Esophagus muscularis mucosa (tissue), 4 donors: ENCODE measurements around the gene POC1A. TPM values are rescaled to one million over a fixed set of nuclear protein-coding genes. Genes with fewer than 3 reads are reported as not detected.

Source experiments
- DNase-seq: peaks from one replicate; pipeline ENCODE4 v3.0.0-alpha.2; 2017; ENCODE audit errors: extremely low spot score
- H3K27ac ChIP-seq, 4 donors: fragments of 200-600 bp; sonication (generic); replicated peaks in 1 of 4; 1 replicate in 3 of 4; 2 replicates in 1 of 4; pipeline ENCODE4 v1.5.1; 2016 to 2019; ENCODE audit warnings: mild to moderate bottlenecking in 1 of 4
- H3K27me3 ChIP-seq, 4 donors: fragments of 200-600 bp; sonication (generic); one replicate each; pipeline versions ENCODE4 v1.5.1 to v1.6.0; 2016 to 2019
- H3K36me3 ChIP-seq, 4 donors: fragments of 200-600 bp; sonication (generic); one replicate each; pipeline ENCODE4 v1.5.1; 2016 to 2019
- H3K4me1 ChIP-seq, 4 donors: fragments of 200-600 bp; sonication (generic); one replicate each; pipeline ENCODE4 v1.5.1; 2016 to 2019
- H3K4me3 ChIP-seq, 4 donors: fragments of 200-600 bp; sonication (generic); 1 replicate in 2 of 4; 2 replicates in 2 of 4; pipeline ENCODE4 v1.5.1; 2016 to 2019; ENCODE audit warnings: mild to moderate bottlenecking in 4 of 4, moderate library complexity in 1 of 4
- H3K9me3 ChIP-seq, 4 donors: fragments of 200-600 bp; sonication (generic); 1 replicate in 3 of 4; 2 replicates in 1 of 4; pipeline ENCODE4 v1.5.1; 2016 to 2019
- CTCF ChIP-seq, 3 experiments: fragments of 200-600 bp in 2 of 3; fragments of 450-650 bp in 1 of 3; sonication (generic) in 2 of 3; IDR thresholded peaks; one replicate each; pipeline ENCODE4 v1.5.1; 2017 to 2019; ENCODE audit warnings: antibody characterized with exemption in 3 of 3, mild to moderate bottlenecking in 2 of 3, moderate library complexity in 1 of 3
- EP300 ChIP-seq: sonication (generic); formaldehyde crosslinking; IDR thresholded peaks from one replicate; pipeline ENCODE4 v1.6.1; 2017; ENCODE audit warnings: antibody characterized with exemption
- POLR2A ChIP-seq: fragments of 450-650 bp; IDR thresholded peaks from one replicate; pipeline ENCODE4 v1.6.1; 2017; ENCODE audit warnings: antibody characterized with exemption, moderate library complexity, mild to moderate bottlenecking, low read depth
- POLR2AphosphoS5 ChIP-seq, 2 donors: sonication (generic); formaldehyde crosslinking; IDR thresholded peaks; one replicate each; pipeline ENCODE4 v1.6.1; 2017; ENCODE audit warnings: antibody characterized with exemption in 2 of 2
- WGBS: methylation state at CpG from one replicate; pipeline ENCODE4 v1.1.5; 2018; 5-methylcytosine and 5-hydroxymethylcytosine counted together
- intact Hi-C: fragments of 100-400 bp; cut with DNase I; formaldehyde crosslinking; loops from one replicate; pipeline ENCODE4 v1.15.1; 2023
- total RNA-seq, 4 donors: library from RNA; depleted of rRNA; stranded (reverse); fragments of >200 nt; gene quantifications; one replicate each; pipeline versions ENCODE4 v1.1.0 to v1.2.1, GENCODE V29; 2016

The POC1A gene
- total RNA-seq, 4 donors from 2014 or later, result 0.71 to 2.1 (median 1.2) TPM

- Histone ChIP-seq H3K27me3 (no peaks in the 10 kb centered on the region), H3K36me3 (peaks cover 5 to 32% (median 25%) of the 10 kb centered on the region in 4 donors), H3K4me3 (peak overlapping the region; percentile 66 to 88 (median 80)), H3K4me1 (peaks cover 48 to 65% (median 64%) of the 10 kb centered on the region in 4 donors), H3K9me3 (no peaks in the 10 kb centered on the region), H3K27ac (peak overlapping the region; percentile 82 to 92 (median 88))
- TF ChIP-seq CTCF (IDR thresholded peaks at IDR 0.05) (peak in 2 of 3 experiments; percentile 33 to 49), POLR2AphosphoS5 (IDR thresholded peaks at IDR 0.05) (no peak)
- DNase-seq, result no peak
- intact Hi-C loops, result loop anchor here (2.0 to 5.0 kb wide), 2 partner anchors 38 to 51 kb away; no protein-coding TSS in a partner anchor
- 2% methylated on average over 13 of the region's 94 CpGs for WGBS
These were observed 98.5 kb downstream of the POC1A start for GRCh38 chr3:52055537-52056351.

- no peaks in the 10 kb centered on the region for H3K9me3 ChIP-seq
- DNase-seq, result no peak
- peak overlapping the region; percentile 66 to 88 (median 80) for H3K4me3 ChIP-seq
- intact Hi-C loops, result loop anchor here (2.0 to 5.0 kb wide), 4 partner anchors 38 to 92 kb away; no protein-coding TSS in a partner anchor
- peak overlapping the region; percentile 82 to 92 (median 88) for H3K27ac ChIP-seq
- TF ChIP-seq EP300 (no peak), POLR2A (no peak), CTCF (IDR thresholded peaks at IDR 0.05) (peak in 2 of 3 experiments; percentile 11), POLR2AphosphoS5 (IDR thresholded peaks at IDR 0.05) (no peak)
- H3K27me3 ChIP-seq, result no peaks in the 10 kb centered on the region
- H3K4me1 ChIP-seq, result peaks cover 56 to 72% (median 70%) of the 10 kb centered on the region in 4 donors
- H3K36me3 ChIP-seq, result peaks cover 13 to 40% (median 33%) of the 10 kb centered on the region in 4 donors
- 33% methylated on average over 3 of the region's 26 CpGs for WGBS
These were observed 99.3 kb downstream of the POC1A start for GRCh38 chr3:52054661-52055511.

- Histone ChIP-seq H3K27me3 (no peaks in the 10 kb centered on the region), H3K27ac (peak overlapping the region; percentile 82 to 92 (median 88)), H3K9me3 (no peaks in the 10 kb centered on the region), H3K36me3 (peaks cover 18 to 53% (median 45%) of the 10 kb centered on the region in 4 donors), H3K4me1 (peaks cover 69 to 77% (median 75%) of the 10 kb centered on the region in 4 donors), H3K4me3 (peak overlapping the region; percentile 66 to 88 (median 80))
- no peak for DNase-seq
- intact Hi-C loops, result loop anchor here (2.0 to 5.0 kb wide), 3 partner anchors 49 to 94 kb away; no protein-coding TSS in a partner anchor
- WGBS, result 82% methylated on average over 27 of the region's 31 CpGs
- TF ChIP-seq EP300 (no peak), CTCF (IDR thresholded peaks at IDR 0.05) (peak in 1 of 3 experiments; percentile 14)
These were observed 100.6 kb downstream of the POC1A start for GRCh38 chr3:52053307-52054304.

GRCh38 chr3:52052831-52053306 is 101.4 kb downstream of the POC1A start:
- intact Hi-C loops, result loop anchor here (5.0 kb wide), 2 partner anchors 69 to 94 kb away; no protein-coding TSS in a partner anchor
- Histone ChIP-seq H3K36me3 (peaks cover 18 to 60% (median 48%) of the 10 kb centered on the region in 4 donors), H3K27ac (peak overlapping the region; percentile 82 to 92 (median 88)), H3K9me3 (no peaks in the 10 kb centered on the region), H3K4me1 (peaks cover 73 to 82% (median 76%) of the 10 kb centered on the region in 4 donors), H3K27me3 (no peaks in the 10 kb centered on the region), H3K4me3 (peak overlapping the region; percentile 24 to 79 (median 45))
- no peak for TF ChIP-seq EP300
- peak; percentile 30 to 66 for TF ChIP-seq POLR2AphosphoS5 (IDR thresholded peaks at IDR 0.05)
- TF ChIP-seq CTCF (IDR thresholded peaks at IDR 0.05), result peak; percentile 35 to 50 (median 43)
- peak; percentile 96 for DNase-seq
- 19% methylated on average over 6 of the region's 10 CpGs for WGBS
